ENCODE measurements around the gene HMGB4.

Gene HMGB4

DNA sequence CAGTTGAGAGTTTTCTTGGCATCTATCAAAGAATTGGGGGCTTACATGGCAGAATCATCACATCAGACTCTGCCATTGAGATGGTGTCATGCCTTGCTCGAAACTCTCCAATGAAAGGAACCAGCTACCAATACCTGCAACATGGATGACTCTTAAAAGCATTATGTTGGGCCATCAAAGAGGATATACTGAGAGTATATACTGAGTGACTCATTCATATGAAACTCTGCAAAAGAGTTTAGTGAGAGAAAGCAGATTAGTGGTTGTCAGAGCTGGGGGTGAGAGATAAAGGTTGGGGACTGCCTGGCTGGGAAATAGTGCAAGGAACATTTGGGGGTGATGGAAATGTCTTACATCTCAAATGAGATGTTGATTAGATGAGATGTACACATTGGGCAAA lies 14.7 kb upstream of the HMGB4 start:
- no peak for DNase-seq

DNA sequence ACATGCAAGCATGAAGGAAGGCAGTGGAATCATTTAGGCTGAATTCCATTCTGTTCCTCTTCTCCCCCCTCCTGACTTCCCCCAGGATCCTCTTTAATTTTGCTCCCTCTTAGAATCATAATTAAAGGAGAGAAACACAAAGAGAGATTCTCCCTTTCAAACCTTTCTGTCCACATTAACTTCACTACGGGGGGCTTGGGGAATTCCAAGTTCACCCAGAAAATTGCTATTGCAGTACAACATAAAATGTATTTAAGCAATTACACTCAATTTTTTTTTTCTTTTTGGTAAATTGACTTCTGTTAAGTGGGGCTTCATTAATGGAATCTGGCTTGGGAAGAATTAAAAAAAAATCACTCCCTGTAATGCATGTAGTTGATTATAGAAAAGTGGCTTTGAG lies 13.4 kb upstream of the HMGB4 start:
- no peak for DNase-seq

- DNase-seq: no peak
These were observed 11.2 kb upstream of the HMGB4 start for GRCh38 chr1:33852711-33853110.

DNA sequence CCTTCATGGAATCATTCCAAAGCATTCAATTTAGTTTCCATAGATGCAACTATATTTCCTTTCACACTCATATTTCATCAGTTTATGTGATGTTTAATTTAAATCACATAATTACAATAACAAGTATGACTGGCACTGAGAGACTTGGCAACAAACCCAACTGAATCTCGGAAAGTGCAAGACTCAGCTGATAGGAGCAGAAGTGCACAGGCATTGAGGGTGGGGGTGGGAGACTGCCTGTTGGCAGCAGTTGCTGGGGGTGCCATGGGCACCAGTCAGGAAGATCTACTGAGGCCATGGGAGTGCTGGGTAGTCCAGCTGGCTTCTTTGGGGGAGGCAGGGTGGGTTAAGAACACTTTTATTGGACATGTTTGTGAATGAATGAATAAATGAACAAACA lies 10.4 kb upstream of the HMGB4 start:
- no peak for DNase-seq

DNA sequence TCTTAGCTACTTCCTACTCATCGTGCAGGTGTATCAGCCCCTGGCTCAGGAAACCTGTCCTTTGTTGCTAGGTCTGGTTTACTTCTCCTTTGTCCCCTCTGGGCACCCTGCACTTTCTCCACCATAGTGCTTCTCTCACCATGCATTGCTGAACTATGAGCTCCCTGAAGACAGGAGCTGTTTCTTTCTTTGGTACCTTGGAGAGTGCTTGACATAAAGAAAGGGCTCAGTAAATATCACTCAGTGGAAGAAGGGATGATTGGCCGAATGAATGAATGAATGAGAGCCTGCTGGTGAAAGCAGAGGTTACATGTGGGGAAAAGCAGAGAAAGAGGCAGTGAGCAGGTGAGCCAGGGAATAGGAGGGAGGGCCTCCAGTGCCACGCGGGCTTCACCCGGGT lies 9.8 kb upstream of the HMGB4 start:
- DNase-seq: no peak

- no peak for DNase-seq
These were observed 3.2 kb upstream of the HMGB4 start for GRCh38 chr1:33860671-33861070.

DNA sequence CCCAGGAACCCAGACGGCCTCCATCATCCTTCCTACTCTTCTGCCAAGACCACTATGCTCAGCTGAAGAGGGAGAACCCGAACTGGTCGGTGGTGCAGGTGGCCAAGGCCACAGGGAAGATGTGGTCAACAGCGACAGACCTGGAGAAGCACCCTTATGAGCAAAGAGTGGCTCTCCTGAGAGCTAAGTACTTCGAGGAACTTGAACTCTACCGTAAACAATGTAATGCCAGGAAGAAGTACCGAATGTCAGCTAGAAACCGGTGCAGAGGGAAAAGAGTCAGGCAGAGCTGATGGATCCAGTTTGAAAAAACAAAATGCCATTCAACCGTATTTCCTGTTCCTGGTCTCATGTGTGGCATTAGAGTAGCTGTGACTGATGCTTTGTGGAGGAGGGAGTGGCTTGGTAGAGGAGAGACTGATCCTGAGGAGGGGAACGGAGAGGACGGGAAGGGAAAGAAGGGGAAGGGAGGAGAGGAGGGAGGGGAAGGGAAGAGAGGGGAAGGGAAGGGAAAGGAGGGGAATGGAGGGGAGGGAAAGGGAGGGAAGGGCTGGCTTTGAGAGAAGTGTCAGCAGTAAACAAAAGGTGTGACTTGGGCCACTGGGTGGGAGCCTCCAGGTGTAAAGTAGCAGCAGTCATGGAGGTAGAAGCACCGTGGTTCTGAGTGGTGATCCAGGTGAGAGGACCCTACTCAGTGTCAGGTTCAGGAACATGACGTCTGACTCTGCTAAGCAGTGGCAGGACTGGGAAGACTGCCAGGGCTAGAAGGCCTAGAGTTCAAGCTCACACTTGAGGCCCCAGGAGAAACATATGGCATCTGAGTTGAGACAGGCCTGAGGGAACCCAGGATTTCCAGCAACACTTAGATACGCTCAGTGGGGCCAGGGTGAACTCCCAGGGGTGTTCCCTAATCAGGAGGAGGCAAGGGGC lies 846 bp downstream of the HMGB4 start:
- no peak for DNase-seq

GRCh38 chr1:33866281-33866680 lies 2.4 kb downstream of the HMGB4 start:
- DNase-seq: no peak

GRCh38 chr1:33867684-33868083 lies 3.8 kb downstream of the HMGB4 start:
- DNase-seq: no peak

DNA sequence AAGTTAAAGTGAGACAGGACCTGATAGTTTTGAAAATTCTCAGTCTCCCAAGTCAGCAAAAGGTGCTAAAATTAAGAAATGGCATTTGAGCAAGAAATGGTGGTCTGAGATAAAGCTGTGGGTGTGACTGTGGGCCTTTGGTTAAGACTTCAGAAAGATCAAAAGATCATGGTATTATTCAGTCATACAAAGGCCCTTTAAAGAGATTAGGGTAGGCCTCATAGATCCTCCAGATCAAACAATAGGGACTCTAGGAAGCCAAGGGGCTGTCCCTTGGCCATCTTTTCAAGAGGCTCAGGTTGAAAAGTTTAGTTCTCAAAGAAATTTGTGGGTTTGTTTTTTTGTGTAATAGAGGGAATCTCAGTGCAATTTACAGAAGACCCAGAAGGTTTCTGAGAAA lies 8.4 kb downstream of the HMGB4 start:
- DNase-seq: no peak

GRCh38 chr1:33872683-33873082 lies 8.8 kb downstream of the HMGB4 start:
- no peak for DNase-seq

DNA sequence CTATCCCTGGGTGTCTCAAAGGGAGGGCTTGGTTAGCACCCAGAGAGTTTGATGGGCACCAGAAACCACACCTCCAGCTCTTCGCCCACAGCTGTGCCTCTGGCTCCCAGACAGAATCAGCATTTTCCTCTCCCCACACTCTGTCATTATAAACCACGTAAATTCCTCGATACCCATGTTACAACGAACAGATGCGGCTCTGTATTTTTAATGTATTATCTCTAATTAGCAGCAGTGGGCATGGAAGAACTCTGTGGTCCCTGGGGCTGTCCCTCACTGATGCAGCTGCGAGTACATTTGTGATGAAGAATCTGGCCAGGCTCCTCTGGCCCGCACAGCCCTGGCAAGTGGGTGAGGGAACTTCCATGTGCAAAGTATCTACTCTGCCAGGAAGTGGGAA lies 10.8 kb downstream of the HMGB4 start:
- DNase-seq: no peak

- no peak for DNase-seq
These were observed 12.0 kb downstream of the HMGB4 start for GRCh38 chr1:33875862-33876261.

DNA sequence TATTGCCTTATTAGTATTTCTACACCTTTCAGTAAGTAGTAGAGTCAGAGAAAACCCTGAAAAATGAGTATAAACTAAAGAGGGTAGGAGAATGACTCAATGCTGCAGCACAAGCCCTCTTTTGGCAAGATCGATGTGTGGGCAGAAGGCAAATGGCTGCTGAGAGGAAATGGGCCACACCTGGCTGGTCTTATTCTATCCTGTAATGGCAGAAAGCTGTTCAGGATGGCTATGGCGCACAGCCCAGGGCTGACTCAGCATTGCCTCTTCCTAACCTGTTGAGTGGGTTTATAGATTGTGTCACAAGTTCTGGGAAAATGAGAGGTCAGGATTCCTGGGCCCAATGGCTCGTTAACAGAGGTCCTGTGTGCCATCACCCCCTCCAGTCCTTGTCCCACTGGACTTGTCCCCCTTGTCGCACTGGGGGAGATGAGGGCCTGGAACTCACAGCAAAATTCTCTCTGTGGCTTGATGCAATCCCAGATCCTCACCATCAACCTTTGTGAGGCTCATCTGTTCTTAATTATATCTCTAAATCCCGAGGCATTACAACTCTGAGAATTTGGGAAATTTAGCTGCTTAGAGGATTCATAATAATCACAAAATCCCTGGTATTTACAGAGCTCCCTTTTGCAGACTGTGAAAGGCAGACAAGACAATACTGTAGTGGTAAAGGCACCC lies 13.2 kb downstream of the HMGB4 start:
- DNase-seq: no peak

- no peak for DNase-seq
These were observed 14.5 kb downstream of the HMGB4 start for GRCh38 chr1:33878392-33878791.

DNA sequence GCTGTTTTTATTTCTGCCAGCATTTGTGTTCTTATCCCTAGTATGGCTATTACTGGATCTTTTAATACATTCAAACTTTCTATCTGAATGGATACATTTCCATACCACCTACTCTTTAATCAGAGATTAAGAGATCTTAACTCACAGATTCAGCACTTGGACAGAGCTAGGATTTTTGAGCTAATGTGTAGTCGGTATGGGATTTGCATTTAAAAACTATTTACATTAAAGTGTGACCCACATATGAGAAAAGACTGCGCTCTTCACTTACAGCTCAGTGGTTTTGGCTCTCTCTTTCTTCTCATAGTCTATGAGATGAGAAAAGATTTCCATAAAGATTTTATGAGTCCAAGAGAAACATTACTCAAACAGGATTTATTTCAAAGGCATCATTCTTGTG lies 16.4 kb downstream of the HMGB4 start:
- DNase-seq: no peak

- DNase-seq: no peak
These were observed 22.6 kb downstream of the HMGB4 start for GRCh38 chr1:33886496-33886895.

DNA sequence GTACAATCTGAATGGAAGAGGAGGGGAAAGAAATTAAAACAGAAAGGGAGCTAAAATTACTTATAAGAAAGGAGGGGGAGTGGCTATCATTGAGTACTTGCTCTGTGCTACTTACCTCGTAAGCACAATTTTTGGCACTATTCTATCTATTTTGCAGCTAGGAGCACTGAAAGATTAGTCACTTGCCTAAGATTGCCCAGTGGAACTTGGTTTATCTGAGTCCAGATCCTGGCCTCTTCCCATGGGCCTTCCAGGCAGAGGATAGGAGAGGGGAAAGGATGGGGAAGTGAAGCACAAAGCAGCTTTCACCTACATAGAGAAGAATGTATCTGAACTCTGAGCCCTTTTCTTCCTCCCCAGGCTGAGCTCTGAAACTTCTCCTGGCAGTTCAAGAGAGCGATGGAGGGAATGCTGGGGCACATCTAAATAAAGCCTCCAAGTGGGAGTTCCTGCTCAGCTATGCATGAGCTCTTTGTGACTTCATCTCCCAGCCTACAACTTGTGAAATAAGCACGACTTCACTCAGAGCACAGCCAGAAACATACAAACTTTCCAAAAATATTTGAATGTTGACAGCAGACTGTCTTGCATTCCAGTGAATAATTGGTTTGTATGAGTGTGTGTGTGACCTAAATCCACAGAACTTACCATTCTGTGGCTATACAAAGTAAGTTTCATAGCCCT lies 29.4 kb downstream of the HMGB4 start:
- DNase-seq: no peak

GRCh38 chr1:33895396-33895795 lies 31.5 kb downstream of the HMGB4 start:
- no peak for DNase-seq

GRCh38 chr1:33895976-33896375 lies 32.1 kb downstream of the HMGB4 start:
- DNase-seq: no peak

DNA sequence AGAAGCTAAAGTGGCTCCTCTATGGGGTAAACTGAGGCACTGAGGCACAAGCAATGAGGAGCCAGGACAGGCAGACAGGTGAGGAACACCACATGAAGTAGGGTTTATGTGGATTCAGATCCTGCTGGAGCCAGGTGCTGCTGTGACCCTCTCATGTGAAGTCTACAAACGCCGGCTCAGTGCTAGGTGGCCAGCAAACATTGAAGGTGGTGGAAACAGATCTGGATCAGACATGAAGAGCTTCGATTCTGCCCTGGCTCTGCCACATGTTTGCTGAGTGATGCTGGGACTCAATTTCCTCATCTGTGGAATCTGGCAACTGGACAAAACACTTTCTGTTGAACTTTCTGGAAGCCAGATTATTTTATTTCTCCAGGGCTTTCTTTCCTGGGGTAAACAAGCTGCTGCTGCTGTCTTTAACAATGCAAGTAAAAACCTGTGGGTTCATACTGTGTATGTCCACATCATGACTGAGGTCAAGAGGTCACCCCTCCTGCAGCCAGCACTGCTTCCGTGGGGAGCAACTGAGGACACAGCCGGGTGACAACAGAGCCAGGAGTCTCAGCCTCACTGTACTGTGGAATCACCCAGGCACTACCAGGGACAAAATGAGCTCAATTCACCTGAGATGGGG lies 33.3 kb downstream of the HMGB4 start:
- DNase-seq: no peak

GRCh38 chr1:33898406-33898805 lies 34.5 kb downstream of the HMGB4 start:
- no peak for DNase-seq

GRCh38 chr1:33898881-33899280 lies 35.0 kb downstream of the HMGB4 start:
- no peak for DNase-seq
